Suppressor macrophage treated with lipopolysaccharide for 4 hours (primary cell): ENCODE data around the gene CFAP53.
A peak's percentile ranks its signal among the peaks of the same experiment; 100 is the strongest.
"Not testable (repeated sequence)": the region's sequence is repeated elsewhere in the genome, so short reads cannot be mapped to it uniquely, and the experiment has no call there.

Experiments
- DNase-seq: peaks from one replicate; pipeline ENCODE4 v3.0.0-alpha.2; 2020

Gene CFAP53, protein sequence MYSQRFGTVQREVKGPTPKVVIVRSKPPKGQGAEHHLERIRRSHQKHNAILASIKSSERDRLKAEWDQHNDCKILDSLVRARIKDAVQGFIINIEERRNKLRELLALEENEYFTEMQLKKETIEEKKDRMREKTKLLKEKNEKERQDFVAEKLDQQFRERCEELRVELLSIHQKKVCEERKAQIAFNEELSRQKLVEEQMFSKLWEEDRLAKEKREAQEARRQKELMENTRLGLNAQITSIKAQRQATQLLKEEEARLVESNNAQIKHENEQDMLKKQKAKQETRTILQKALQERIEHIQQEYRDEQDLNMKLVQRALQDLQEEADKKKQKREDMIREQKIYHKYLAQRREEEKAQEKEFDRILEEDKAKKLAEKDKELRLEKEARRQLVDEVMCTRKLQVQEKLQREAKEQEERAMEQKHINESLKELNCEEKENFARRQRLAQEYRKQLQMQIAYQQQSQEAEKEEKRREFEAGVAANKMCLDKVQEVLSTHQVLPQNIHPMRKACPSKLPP

GRCh38 chr18:50266248-50266704 is at the start of gene CFAP53:
CFAP53 (minus strand) TSS chr18:50266495; CDS start chr18:50266404, 91 bp downstream.
- peak; percentile 93 for DNase-seq

DNA sequence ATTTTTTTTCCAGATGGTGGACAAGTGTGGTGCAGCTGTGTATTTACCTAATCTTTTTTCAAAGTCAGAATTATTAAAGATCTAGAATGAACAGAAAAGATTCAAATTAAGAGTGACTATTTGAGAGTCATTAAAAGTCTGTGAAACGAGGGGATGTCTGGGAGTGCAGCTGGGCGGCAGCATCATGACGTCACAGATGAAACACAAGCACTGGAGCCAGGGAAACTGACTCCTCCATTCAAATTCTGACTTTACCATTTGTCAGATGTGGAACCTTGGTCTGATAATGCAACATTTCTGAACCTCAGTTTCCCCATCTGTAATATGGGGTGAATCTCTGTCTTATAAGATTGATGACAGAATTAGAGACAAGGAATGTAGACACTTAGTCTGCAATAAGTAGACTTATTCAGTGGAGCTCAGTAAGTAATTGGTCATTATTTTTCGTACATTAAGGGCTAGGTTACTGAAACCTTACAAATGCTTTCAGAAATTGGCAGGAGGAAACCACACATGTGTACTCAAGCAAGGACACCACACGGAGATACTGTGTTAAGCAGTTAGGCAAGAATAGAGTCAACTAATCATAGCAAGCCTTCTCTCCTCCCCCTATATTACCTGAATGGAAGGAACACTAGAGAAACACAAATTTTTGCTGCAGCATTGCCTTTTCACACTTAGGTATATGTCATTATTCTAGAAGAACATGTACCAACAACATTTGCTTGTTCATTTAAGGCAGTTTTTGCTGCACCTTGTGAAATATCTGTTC is 49.0 kb upstream of the CFAP53 start:
- no peak for DNase-seq

GRCh38 chr18:50313873-50314460 is 47.7 kb upstream of the CFAP53 start:
- no peak for DNase-seq

GRCh38 chr18:50313031-50313607 is 46.8 kb upstream of the CFAP53 start:
- peak; percentile 30 for DNase-seq

GRCh38 chr18:50312296-50313030 is 46.2 kb upstream of the CFAP53 start:
- no peak for DNase-seq

GRCh38 chr18:50311650-50312049 is 45.4 kb upstream of the CFAP53 start:
- DNase-seq = no peak

GRCh38 chr18:50310080-50310479 is 43.8 kb upstream of the CFAP53 start:
- no peak for DNase-seq

DNA sequence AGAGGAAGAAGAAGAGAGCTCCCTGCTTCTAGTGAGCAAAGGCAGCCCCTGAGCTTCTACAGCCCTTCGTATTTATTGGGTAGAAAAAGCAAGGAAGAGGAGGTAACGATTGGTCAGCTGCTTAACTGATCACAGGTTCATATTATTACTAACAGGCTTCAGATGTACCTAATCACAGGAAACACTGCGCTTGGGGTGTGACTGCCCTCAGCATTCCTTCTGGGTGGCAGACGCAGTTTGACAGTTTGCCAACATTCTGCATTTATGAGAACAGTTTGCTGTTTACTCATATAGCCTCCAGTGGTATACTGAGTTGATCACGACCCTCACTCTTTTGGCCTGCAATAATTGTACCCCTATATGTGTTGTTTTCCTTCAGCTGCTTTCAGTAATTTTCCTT is 42.6 kb upstream of the CFAP53 start:
- DNase-seq = not testable (repeated sequence)

DNA sequence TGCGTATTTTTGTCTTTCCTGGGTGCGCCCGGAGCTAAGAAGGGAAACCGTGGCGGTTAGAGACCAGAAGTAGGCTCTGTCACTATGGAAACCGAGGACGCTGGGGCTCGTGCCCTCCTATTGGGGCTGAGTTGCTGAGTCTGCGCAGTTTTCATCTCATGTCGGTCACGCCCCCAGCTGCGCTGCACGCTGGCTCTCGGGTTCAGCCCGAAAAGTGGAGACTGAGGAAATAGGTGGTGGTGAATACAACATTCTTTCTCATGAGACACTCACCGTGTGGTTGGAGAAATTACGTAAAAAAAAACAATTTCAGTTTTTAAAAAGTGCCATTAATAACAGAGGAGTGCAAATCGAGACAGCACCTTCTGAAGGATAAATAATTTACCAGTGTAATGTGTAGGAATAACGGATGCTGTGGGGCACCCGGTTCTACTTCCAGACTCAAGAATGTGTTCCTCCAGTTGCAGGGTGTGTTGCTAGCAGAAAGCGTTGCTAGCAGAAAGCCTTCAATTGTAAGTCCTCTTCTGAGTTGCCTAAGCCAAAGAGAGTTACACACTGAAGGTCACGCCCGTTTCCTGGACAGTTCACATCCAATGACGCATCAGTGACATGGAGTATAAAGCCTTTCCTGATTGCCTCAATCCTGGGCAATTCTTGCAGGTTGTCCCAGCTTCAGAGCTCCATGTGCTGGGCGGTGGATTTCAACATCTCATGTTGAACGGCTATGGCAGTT is 41.6 kb upstream of the CFAP53 start:
- peak; percentile 99 for DNase-seq

DNA sequence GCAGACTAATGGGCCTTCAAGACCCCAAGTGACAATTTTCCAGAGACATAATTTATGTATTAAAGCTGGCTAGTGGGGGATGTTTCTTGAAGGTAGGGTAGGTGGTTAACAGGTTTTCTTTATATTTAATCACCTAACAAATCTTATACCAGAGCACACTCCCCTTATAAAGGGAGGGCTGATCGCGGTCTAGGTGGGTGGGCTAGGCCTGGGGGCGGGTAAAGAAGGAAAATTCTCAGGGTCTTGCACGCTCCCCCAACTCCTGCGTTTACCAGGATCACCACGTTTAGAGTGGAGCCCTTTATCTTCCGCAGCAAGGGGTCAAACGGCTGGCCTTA is 41.1 kb upstream of the CFAP53 start:
- no peak for DNase-seq

- no peak for DNase-seq
Measured at GRCh38 chr18:50306944-50307343, 40.6 kb upstream of the CFAP53 start.

- no peak for DNase-seq
Measured at GRCh38 chr18:50301074-50301473, 34.8 kb upstream of the CFAP53 start.

- DNase-seq = no peak
Measured at GRCh38 chr18:50299626-50300388, 33.5 kb upstream of the CFAP53 start.

GRCh38 chr18:50298443-50299284 is 32.4 kb upstream of the CFAP53 start:
- DNase-seq = no peak

- peak; percentile 88 for DNase-seq
Measured at GRCh38 chr18:50297621-50298442, 31.5 kb upstream of the CFAP53 start.

- no peak for DNase-seq
Measured at GRCh38 chr18:50293039-50293438, 26.7 kb upstream of the CFAP53 start.

- no peak for DNase-seq
Measured at GRCh38 chr18:50289108-50289443, 22.8 kb upstream of the CFAP53 start.

- DNase-seq = not testable (repeated sequence)
Measured at GRCh38 chr18:50288348-50289107, 22.2 kb upstream of the CFAP53 start.
